ENCODE results near the gene XRCC4.
"Not testable (repeated sequence)": the region's sequence is repeated elsewhere in the genome, so short reads cannot be mapped to it uniquely, and the experiment has no call there.

XRCC4 gene

DNA sequence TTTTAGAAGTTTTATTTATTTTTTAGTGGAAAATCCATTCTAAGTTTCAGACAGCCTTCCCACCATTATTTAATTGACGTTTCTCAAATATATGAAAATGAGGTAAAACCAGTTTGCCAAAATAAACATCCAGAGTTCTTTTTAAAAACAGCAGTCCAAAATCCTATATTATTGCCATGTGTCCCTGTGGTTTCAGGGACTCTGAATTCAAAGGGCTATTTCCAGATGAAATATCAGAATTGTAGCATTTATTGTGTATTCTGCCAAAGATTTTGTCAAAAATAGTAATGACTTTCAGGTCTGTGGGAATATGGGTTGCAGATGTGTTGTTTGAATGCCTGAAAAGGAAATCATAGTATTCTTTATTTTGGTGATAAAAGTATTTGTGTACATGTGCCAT, 41.6 kb downstream of the XRCC4 start:
- no peak for FAIRE-seq

- FAIRE-seq: no peak
Observed at GRCh38 chr5:83124593-83124992, 47.2 kb downstream of the XRCC4 start.

DNA sequence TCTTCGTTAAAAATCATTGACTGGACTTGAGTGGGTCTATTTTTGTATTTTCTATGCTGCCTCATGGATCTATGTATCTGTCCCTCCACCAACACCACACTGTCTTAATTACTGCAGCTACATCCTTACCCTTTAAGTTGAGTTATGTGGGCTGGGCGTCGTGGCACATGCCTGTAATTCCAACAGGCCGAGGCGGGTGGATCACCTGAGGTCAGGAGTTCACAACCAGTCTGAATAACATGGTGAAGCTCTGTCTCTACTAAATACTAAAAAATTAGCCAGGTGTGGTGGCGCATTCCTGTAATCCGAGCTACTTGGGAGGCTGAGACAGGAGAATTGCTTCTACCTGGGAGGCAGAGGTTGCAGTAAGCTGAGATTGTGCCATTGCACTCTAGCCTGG, 48.2 kb downstream of the XRCC4 start:
- no peak for FAIRE-seq

- no peak for FAIRE-seq
Observed at GRCh38 chr5:83126501-83126900, 49.2 kb downstream of the XRCC4 start.

DNA sequence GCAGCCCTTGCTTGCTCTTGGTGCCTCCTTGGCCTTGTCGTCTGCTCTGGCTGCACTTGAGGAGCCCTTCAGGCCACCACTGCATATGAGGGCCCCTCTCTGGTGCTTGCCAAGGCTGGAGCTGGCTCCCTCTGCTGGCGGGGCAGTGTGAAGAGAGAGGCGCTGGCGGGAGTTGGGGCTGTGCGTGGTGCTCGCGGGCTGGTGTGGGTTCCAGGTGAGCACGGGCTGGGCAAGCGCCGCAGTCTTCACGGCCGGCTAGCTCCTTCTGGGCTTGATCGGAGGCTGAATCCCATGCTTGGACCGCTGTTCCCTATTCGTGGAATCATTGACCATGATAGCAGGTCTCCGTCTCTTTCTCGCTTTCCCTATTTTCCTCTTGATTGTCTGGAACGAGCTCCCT, 56.5 kb downstream of the XRCC4 start:
- FAIRE-seq: no peak

- FAIRE-seq: peak; percentile 40
Observed at GRCh38 chr5:83142526-83142925, 65.2 kb downstream of the XRCC4 start.

GRCh38 chr5:83145241-83145640, 67.9 kb downstream of the XRCC4 start:
- no peak for FAIRE-seq

DNA sequence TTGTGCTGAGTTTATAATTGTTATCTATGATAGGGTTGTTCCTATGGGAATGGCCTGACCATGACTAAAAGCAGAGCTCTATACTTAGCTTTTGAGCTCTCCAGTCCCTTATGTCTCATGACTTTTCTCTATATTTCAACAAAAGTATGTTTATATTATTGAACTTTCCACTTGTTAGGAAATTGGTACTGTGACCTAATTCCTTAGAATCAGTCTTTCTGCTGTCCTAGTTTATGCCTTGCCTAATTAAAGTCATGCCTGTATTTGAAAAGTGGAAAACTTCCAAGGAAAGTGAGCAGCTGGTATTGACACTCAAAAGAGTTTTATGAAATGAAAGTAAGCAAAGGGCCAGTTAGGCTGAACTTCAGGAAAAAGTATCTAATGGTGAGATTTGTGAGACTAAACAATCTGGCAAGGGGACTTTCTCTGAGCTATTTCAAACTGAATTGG, 68.6 kb downstream of the XRCC4 start:
- FAIRE-seq: no peak

DNA sequence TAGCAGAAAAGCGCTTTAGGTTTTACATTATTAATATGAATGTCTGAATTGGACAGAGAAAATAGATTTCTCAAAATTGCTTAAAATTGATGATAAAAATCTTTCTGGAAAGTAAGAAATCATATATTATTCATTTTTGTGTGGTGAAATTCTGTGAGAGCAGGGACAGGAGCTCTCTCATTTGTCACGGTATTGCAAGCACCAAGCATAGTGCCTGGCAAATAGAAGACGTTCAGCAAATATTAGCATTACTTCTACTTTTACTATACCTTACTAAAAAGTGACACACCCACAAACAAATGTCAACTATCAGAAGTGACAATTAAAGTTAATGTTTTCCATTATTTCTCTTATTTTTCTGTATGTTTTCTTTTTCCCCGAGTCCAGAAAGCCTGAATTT, 69.1 kb downstream of the XRCC4 start:
- no peak for FAIRE-seq

- no peak for FAIRE-seq
Observed at GRCh38 chr5:83147593-83147992, 70.2 kb downstream of the XRCC4 start.

DNA sequence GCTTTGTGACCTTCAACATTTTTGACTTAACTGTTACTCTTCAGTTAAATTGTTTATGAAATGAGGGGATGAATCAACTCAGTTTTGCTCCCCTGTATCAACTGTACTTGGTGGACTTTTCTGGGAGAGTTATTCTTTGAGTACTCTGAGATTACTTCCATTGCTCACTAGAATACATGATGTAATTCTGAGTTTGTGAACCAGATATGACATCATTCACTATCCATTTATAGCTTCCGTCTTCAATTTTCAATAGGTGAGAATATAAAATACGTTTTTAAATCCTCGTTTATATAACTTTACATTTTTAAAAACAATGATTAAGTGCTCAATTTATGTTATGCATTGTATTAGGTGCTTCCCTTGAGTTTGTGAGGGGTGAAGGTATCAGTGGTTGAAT, 71.0 kb downstream of the XRCC4 start:
- no peak for FAIRE-seq

DNA sequence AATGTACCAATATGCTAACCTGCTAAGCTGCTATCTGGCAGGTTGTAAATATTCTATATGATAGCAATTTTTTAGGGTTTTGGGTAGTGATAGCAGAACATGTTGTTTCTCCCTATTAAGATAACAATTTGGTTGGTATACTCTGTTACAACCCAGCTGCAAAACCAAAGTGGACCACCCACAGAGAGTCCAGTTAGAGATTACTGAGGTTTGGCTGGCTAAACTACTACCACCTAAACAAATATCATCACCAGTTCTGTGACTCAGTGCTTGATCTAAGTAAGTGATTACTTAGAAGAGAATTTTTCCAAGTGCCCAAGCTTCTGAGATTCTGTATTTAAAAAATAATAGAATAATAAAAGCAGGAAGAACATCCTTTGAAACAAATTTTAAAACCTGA, 72.3 kb downstream of the XRCC4 start:
- no peak for FAIRE-seq

- FAIRE-seq: peak; percentile 72
Observed at GRCh38 chr5:83151821-83152220, 74.5 kb downstream of the XRCC4 start.

DNA sequence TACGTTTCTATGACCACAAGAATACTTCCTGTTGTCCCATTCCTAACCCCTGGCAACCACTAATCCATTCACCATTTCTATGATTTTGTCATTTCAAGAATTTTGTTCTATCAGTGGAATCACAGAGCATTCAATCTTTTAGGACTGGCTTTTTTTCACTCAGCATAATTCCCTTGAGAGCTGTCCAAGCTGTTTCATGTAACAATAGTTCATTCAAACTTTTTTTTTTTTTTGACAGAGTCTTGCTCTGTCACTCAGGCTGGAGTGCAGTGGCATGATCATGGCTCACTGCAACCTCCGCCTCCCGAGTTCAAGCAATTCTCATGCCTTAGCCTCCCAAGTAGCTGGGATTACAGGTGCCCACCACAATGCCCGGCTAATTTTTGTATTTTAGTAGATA, 75.6 kb downstream of the XRCC4 start:
- FAIRE-seq: not testable (repeated sequence)

GRCh38 chr5:83156001-83156400, 78.7 kb downstream of the XRCC4 start:
- FAIRE-seq: peak; percentile 67

- no peak for FAIRE-seq
Observed at GRCh38 chr5:83157163-83157562, 79.8 kb downstream of the XRCC4 start.

DNA sequence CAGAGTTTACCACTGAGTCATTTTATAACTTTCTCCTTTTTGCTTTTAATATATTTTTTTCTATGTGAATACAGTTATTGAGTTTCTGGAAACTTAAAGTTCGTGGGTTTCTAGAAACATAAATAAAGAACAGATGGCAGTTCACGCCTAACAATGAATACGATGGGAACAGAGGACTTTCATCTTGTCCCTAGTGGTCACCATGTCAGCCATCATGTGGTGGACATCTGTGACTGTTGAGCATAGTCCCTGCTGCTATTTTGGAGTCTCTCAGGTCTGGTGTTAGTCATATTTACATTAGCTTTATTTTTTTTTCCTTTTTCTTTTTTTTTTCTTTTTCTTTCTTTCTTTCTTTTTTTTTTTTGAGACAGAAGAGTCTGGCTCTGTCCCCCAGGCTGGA, 85.3 kb downstream of the XRCC4 start:
- FAIRE-seq: no peak

DNA sequence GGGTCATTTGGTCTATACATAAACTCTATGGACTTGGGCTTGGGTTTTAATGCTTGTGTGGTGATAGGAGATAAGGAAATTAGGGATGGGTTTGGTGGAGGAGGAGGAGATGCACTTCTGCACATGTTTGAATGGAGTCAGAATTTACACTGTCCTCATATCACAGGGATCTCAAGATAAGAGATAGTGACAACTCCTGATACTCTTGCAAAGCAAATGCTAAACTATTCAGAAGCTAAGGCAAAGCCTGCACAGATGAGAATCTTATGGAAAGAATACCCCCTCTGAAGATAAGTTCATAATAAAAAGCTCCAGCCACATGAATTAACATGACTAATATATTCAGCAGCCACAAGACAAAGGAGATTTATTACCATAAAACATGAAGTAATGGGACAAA, 90.2 kb downstream of the XRCC4 start:
- no peak for FAIRE-seq

- FAIRE-seq: peak; percentile 59
Observed at GRCh38 chr5:83169571-83170337, 92.4 kb downstream of the XRCC4 start.

DNA sequence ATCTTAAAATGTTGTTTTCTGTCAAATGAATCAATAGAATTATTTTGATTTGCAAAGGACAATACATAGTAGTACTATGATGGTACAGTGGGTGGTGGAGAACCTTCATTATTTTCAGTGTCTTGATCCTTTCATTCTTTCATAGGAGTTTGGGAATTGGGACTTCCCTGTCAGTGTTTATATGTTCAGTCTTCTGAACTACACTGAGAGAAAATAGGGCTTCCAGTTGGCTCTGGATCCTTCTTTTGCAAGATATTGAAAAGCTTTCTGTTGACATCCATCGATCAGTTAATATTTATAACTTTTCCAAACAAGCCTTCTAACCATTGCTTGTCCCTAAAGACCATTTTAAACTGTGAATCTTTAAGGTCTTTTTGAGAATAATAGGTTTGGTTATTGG, 94.7 kb downstream of the XRCC4 start:
- FAIRE-seq: no peak

- FAIRE-seq: no peak
Observed at GRCh38 chr5:83172655-83173054, 95.3 kb downstream of the XRCC4 start.

- FAIRE-seq: no peak
Observed at GRCh38 chr5:83173826-83174225, 96.5 kb downstream of the XRCC4 start.

DNA sequence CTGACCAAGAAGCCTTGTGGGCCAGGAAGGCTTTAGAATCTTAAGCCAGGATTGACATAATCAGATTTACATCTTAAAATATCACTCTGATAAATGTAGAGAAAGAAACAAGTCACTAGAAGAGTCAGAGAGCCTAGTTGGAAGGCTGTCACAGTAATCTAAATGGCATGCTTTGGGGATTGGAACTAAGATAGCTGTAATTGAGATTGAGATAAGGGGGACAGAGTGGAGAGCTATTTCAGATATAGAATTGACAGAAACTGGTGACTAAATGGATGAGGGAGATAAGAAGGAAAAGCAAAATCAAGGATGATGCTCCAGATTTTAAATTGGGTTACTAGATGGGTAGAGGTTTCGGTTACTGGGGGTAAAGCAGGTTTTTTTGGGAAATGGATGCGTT, 100.5 kb downstream of the XRCC4 start:
- no peak for FAIRE-seq

- no peak for FAIRE-seq
Observed at GRCh38 chr5:83179966-83180365, 102.6 kb downstream of the XRCC4 start.

- FAIRE-seq: no peak
Observed at GRCh38 chr5:83184534-83184933, 107.2 kb downstream of the XRCC4 start.
